Measurements from ENCODE around the gene SPATA18.

- TF ChIP-seq PKNOX1 (IDR thresholded peaks at IDR 0.05), result no peak
- TF ChIP-seq LEF1 (IDR thresholded peaks at IDR 0.05; ENCODE audit: borderline replicate concordance), result no peak
- TF ChIP-seq HDGF (IDR thresholded peaks at IDR 0.05; ENCODE audit: borderline replicate concordance), result no peak
- TF ChIP-seq TARDBP (IDR thresholded peaks at IDR 0.05), result no peak
- TF ChIP-seq FOXM1 (IDR thresholded peaks at IDR 0.05; ENCODE audit: borderline replicate concordance), result no peak
Measured at GRCh38 chr4:52143815-52144214, 92.7 kb downstream of the SPATA18 start.
